ENCODE results near the gene ZSWIM5. TPM values are rescaled to one million over a fixed set of nuclear protein-coding genes. Genes with fewer than 3 reads are reported as not detected.

Gene ZSWIM5
- total RNA-seq, 1 donor from 2014 or later: 0.23 TPM

DNA sequence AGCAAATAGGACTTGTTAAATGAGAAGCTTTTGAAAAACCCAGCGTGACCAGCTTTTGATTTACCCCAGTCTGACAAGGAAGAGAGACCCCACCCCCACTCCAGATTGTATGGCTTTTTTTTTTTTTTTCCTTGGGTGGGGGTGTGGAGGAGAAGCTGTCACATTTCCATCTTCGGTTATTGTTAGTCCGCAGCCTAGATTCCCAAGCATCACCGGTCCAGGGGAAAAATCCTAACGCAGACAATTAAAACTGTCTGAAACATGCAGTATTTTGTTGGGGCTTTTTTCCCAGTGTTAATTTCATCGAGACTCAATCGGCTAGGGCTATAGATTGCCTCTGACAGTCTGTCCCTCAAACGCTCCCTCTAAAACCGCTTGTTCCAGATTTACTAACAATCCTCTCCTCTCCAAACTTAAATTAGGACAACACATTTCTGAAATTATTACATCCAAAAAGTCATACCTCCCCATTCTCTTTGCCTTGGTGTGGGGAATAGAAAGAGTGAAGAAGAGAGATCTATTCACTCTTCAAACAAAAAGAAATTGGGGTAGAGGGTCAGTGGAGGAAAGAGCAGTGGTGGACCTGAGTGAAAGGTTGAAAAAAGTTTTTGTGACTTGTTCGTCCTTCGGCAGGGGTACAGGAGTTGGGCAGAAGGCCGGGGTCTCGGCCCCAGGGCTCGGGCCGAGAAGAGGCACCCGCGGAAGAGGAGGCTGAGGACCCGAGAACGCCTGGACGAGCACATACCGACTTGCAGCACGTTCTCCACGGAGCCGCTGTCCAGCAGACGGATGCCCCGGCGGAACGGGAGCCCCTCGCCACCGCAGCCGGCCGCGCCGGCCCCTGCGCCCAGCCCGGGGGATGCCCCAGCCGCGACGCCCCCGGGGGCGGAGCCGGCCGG lies 1.1 kb downstream of the ZSWIM5 start:
- no peak for DNase-seq (ENCODE audit: low read depth)
- H3K4me3 ChIP-seq (ENCODE audit: low read depth, low read length): peak overlapping the region; percentile 79
- TF ChIP-seq, protein P1, sequence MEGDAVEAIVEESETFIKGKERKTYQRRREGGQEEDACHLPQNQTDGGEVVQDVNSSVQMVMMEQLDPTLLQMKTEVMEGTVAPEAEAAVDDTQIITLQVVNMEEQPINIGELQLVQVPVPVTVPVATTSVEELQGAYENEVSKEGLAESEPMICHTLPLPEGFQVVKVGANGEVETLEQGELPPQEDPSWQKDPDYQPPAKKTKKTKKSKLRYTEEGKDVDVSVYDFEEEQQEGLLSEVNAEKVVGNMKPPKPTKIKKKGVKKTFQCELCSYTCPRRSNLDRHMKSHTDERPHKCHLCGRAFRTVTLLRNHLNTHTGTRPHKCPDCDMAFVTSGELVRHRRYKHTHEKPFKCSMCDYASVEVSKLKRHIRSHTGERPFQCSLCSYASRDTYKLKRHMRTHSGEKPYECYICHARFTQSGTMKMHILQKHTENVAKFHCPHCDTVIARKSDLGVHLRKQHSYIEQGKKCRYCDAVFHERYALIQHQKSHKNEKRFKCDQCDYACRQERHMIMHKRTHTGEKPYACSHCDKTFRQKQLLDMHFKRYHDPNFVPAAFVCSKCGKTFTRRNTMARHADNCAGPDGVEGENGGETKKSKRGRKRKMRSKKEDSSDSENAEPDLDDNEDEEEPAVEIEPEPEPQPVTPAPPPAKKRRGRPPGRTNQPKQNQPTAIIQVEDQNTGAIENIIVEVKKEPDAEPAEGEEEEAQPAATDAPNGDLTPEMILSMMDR (conservative IDR thresholded peaks at IDR 0.05; ENCODE audit: low read depth, low read length): no peak

DNA sequence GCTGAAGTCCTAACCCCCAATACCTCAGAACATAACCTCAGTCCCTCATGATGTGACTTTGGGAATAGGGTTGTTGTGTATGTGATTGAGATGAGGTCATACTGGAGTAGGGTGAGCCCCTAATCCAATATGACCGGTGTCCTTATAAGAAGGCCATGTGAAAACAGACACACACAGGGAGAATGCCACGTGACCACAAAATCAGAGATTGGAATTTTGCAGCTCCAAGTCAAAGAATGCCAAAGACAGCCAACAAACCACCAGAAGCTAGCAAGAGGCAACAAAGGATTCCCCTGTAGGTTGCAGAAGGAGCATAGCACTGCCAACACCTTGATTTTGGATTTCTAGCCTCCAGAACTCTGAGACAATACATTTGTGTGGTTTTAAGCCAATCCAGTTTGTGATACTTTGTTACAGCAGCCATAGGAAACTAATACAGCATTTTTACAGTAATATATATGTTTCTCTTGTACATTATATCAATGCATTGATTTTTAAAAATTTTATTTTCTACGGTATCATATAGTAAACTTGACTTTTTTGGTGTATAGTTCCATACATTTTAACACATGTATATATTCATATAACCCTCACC lies 5.4 kb downstream of the ZSWIM5 start:
- DNase-seq (ENCODE audit: low read depth): no peak
- TF ChIP-seq, protein P1 (conservative IDR thresholded peaks at IDR 0.05; ENCODE audit: low read depth, low read length): no peak
- no peak overlapping the region for H3K4me3 ChIP-seq (ENCODE audit: low read depth, low read length)

DNA sequence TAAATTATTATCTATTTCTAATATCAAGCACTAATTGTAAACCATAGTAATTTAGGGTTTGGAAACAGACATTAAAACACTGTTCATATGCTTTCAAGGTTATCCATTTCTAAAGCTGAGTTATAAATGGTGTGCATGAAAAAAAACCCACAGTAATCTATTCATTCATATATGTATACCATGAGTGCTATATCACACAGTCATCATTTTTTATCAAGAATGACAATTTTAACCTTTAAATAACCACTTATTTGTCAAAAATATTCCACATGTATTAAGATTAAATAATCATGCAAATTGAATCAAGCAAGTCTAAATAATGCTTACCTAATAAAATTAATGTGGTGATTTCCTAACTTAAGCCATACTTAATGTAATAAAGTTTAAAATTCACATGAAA lies 6.0 kb downstream of the ZSWIM5 start:
- TF ChIP-seq, protein P1 (conservative IDR thresholded peaks at IDR 0.05; ENCODE audit: low read depth, low read length): no peak
- DNase-seq (ENCODE audit: low read depth): no peak
- H3K4me3 ChIP-seq (ENCODE audit: low read depth, low read length): no peak overlapping the region

DNA sequence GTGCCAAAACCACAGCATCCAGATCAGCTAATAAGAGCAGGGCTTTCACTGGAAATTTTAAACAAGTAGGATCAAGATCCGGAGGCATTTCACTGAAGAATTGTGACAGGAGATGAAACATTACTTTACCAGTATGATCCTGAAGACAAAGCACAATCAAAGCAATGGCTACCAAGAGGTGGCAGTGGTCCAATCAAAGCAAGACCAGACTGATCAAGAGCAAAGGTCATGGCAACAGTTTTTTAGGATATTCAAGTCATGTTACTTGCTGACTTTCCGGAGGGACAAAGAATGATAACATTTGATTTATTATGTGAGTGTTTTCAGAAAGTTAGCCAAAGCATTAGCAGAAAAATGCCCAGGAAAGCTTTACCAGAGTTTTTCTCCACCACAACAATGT lies 8.2 kb downstream of the ZSWIM5 start:
- no peak overlapping the region for H3K4me3 ChIP-seq (ENCODE audit: low read depth, low read length)
- DNase-seq (ENCODE audit: low read depth): no peak
- TF ChIP-seq, protein P1 (conservative IDR thresholded peaks at IDR 0.05; ENCODE audit: low read depth, low read length): no peak

DNA sequence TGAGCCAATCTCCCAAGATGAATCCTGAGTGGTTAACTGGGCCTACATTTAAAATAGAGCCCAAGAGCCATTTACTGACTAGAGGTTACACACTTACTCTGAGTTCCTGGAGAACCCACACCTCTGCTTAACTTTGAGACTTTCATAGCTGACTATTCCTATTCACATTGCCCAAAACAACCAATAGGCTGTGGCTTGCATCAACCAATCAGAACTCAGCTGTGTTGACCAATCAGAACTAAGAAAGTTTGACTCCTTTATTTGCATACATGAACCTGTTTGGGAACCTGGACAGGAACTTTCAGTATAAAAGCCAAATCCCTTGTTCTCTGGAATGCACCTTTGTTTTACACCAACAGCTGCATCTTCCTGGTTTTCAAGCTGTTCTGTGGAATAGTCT lies 9.5 kb downstream of the ZSWIM5 start:
- DNase-seq (ENCODE audit: low read depth): no peak

DNA sequence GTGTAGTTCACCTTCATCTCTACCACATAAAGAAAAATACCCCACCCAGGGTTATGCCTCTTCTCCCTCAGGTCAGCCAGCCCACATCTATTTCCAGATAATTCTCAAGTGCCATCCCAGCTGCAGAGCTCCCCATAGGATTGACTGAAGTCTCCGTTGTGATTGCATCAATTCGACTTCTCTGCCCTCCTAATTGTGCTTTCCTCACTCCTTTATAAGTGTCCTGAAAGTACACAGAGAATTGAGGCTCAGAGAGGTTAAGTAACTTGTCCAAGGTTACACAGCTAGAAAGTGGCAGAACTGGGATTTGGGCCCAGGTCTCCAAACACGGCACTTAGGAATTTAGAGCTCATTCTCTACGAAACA lies 15.0 kb downstream of the ZSWIM5 start:
- TF ChIP-seq, protein P1 (conservative IDR thresholded peaks at IDR 0.05; ENCODE audit: low read depth, low read length): no peak
- H3K4me3 ChIP-seq (ENCODE audit: low read depth, low read length): no peak overlapping the region
- DNase-seq (ENCODE audit: low read depth): no peak

More for the DNA sequence above, 9.5 kb downstream of the ZSWIM5 start:
- H3K4me3 ChIP-seq (ENCODE audit: low read depth, low read length): no peak overlapping the region
- TF ChIP-seq, protein P1 (conservative IDR thresholded peaks at IDR 0.05; ENCODE audit: low read depth, low read length): no peak
